HepG2 (cell line): Measurements from ENCODE around the gene SYNGR4. TPM values are rescaled to one million over a fixed set of nuclear protein-coding genes. Genes with fewer than 3 reads are reported as not detected.

ENCODE experiments used
- CREM ChIP-seq, 2 experiments: sonication (generic) in 1 of 2; formaldehyde crosslinking in 1 of 2; IDR thresholded peaks; 2 replicates each; pipeline versions ENCODE4 v1.4.0 to v1.6.1; 2016 to 2020; ENCODE audit warnings: antibody characterized with exemption in 1 of 2, mild to moderate bottlenecking in 1 of 2, missing genetic modification reagents in 1 of 2
- GATA4 ChIP-seq: sonication (generic); IDR thresholded peaks from 2 replicates; pipeline ENCODE4 v1.6.1; 2016; ENCODE audit warnings: antibody characterized with exemption, low read depth, borderline replicate concordance
- GLMP ChIP-seq: sonication (generic); formaldehyde crosslinking; IDR thresholded peaks from 2 replicates; pipeline ENCODE4 v1.9.0; 2021; ENCODE audit warnings: missing genetic modification reagents, mild to moderate bottlenecking, borderline replicate concordance
- MXI1 ChIP-seq: IDR thresholded peaks from 3 replicates; pipeline ENCODE4 v1.6.1; 2012; ENCODE audit warnings: low read depth, low read length, inconsistent platforms, borderline replicate concordance
- MYC ChIP-seq: sonication (generic); formaldehyde crosslinking; IDR thresholded peaks from 2 replicates; pipeline ENCODE4 v1.9.0; 2021; ENCODE audit warnings: missing genetic modification reagents, borderline replicate concordance
- NFE2 ChIP-seq: sonication (generic); formaldehyde crosslinking; IDR thresholded peaks from 2 replicates; pipeline ENCODE4 v1.4.0; 2020; ENCODE audit warnings: missing genetic modification reagents
- NFKBIZ ChIP-seq: IDR thresholded peaks from 2 replicates; pipeline ENCODE4 v1.6.1; 2018; ENCODE audit warnings: missing genetic modification reagents, missing compliant biosample characterization
- RBM22 ChIP-seq: fragments of 200-400 bp; formaldehyde crosslinking; optimal IDR thresholded peaks from 2 replicates; pipeline ENCODE3; 2017; ENCODE audit warnings: mild to moderate bottlenecking, low read length, moderate library complexity
- RXRA ChIP-seq: sonication (generic); formaldehyde crosslinking; IDR thresholded peaks from 2 replicates; pipeline ENCODE4 v1.5.1; 2020; ENCODE audit warnings: missing genetic modification reagents
- RXRB ChIP-seq: IDR thresholded peaks from 2 replicates; pipeline ENCODE4 v1.6.1; 2016; ENCODE audit warnings: borderline replicate concordance, missing genetic modification reagents, missing compliant biosample characterization
- SMAD9 ChIP-seq: sonication (generic); formaldehyde crosslinking; IDR thresholded peaks from 2 replicates; pipeline ENCODE4 v1.5.1; 2020; ENCODE audit warnings: mild to moderate bottlenecking, missing genetic modification reagents
- SMC3 ChIP-seq: IDR thresholded peaks from 2 replicates; pipeline ENCODE4 v1.6.1; 2011; ENCODE audit warnings: low read length, improper control_type of control experiment
- SPEN ChIP-seq: sonication (generic); formaldehyde crosslinking; IDR thresholded peaks from 2 replicates; pipeline ENCODE4 v1.5.1; 2020; ENCODE audit warnings: low read depth, mild to moderate bottlenecking, missing genetic modification reagents
- ZNF121 ChIP-seq: sonication (generic); formaldehyde crosslinking; IDR thresholded peaks from 2 replicates; pipeline ENCODE4 v1.5.0; 2020; ENCODE audit warnings: mild to moderate bottlenecking, missing genetic modification reagents
- ZNF20 ChIP-seq: sonication (generic); formaldehyde crosslinking; IDR thresholded peaks from 2 replicates; pipeline ENCODE4 v1.4.0; 2020; ENCODE audit warnings: mild to moderate bottlenecking, moderate library complexity, missing genetic modification reagents
- ZNF326 ChIP-seq: sonication (generic); formaldehyde crosslinking; IDR thresholded peaks from 2 replicates; pipeline ENCODE4 v1.4.0; 2020; ENCODE audit warnings: missing genetic modification reagents, borderline replicate concordance
- ZNF672 ChIP-seq: sonication (generic); formaldehyde crosslinking; IDR thresholded peaks from 2 replicates; pipeline ENCODE4 v1.8.1; 2022; ENCODE audit warnings: missing genetic modification reagents
- ZNF772 ChIP-seq: sonication (generic); formaldehyde crosslinking; IDR thresholded peaks from 2 replicates; pipeline ENCODE4 v1.5.0; 2020; ENCODE audit warnings: mild to moderate bottlenecking, missing genetic modification reagents
- polyA plus RNA-seq, 8 experiments: library from polyadenylated mRNA; depleted of rRNA in 3 of 8; stranded (reverse) in 7 of 8; unstranded in 1 of 8; fragments of >200 nt; fragmentation: Illumina TruSeq in 4 of 8; extraction: Trizol in 4 of 8; gene quantifications; 2 replicates each; pipeline versions ENCODE4 v1.2.1 to v1.2.3, GENCODE V29; 2011 to 2016; ENCODE audit warnings: low read depth in 4 of 8, missing spikeins in 1 of 8, mixed read lengths in 1 of 8; ENCODE audit not compliant: insufficient read depth in 1 of 8
- total RNA-seq, 5 experiments: library from RNA; depleted of rRNA; stranded (reverse); fragments of >200 nt; fragmentation: Illumina TruSeq; extraction: Trizol; gene quantifications; 2 replicates each; pipeline ENCODE4 v1.2.3, GENCODE V29; 2016; ENCODE audit warnings: low read depth in 1 of 5
- TF ChIP-seq, protein P1 (sequence below): sonication (generic); formaldehyde crosslinking; IDR thresholded peaks from 2 replicates; pipeline ENCODE4 v1.4.0; 2020; ENCODE audit warnings: mild to moderate bottlenecking, missing genetic modification reagents, borderline replicate concordance
- TF ChIP-seq, protein P2 (sequence below): sonication (generic); formaldehyde crosslinking; IDR thresholded peaks from 2 replicates; pipeline ENCODE4 v1.5.0; 2020; ENCODE audit warnings: mild to moderate bottlenecking, missing genetic modification reagents, borderline replicate concordance

Gene SYNGR4
- total and polyA plus RNA-seq, 2 of the 13 experiments (the other 11 are each of a cell fraction or from before 2014, with no cell fraction given) = not detected

GRCh38 chr19:48354332-48354992 lies 9.7 kb upstream of the SYNGR4 start (continued):
- TF ChIP-seq, protein P1, sequence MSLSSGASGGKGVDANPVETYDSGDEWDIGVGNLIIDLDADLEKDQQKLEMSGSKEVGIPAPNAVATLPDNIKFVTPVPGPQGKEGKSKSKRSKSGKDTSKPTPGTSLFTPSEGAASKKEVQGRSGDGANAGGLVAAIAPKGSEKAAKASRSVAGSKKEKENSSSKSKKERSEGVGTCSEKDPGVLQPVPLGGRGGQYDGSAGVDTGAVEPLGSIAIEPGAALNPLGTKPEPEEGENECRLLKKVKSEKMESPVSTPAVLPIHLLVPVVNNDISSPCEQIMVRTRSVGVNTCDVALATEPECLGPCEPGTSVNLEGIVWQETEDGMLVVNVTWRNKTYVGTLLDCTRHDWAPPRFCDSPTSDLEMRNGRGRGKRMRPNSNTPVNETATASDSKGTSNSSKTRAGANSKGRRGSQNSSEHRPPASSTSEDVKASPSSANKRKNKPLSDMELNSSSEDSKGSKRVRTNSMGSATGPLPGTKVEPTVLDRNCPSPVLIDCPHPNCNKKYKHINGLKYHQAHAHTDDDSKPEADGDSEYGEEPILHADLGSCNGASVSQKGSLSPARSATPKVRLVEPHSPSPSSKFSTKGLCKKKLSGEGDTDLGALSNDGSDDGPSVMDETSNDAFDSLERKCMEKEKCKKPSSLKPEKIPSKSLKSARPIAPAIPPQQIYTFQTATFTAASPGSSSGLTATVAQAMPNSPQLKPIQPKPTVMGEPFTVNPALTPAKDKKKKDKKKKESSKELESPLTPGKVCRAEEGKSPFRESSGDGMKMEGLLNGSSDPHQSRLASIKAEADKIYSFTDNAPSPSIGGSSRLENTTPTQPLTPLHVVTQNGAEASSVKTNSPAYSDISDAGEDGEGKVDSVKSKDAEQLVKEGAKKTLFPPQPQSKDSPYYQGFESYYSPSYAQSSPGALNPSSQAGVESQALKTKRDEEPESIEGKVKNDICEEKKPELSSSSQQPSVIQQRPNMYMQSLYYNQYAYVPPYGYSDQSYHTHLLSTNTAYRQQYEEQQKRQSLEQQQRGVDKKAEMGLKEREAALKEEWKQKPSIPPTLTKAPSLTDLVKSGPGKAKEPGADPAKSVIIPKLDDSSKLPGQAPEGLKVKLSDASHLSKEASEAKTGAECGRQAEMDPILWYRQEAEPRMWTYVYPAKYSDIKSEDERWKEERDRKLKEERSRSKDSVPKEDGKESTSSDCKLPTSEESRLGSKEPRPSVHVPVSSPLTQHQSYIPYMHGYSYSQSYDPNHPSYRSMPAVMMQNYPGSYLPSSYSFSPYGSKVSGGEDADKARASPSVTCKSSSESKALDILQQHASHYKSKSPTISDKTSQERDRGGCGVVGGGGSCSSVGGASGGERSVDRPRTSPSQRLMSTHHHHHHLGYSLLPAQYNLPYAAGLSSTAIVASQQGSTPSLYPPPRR (CRISPR knock-in tag) = peak; percentile 95; the same call in 1 of the 2 replicates
- TF ChIP-seq SMC3 = no peak
- TF ChIP-seq, protein P2, sequence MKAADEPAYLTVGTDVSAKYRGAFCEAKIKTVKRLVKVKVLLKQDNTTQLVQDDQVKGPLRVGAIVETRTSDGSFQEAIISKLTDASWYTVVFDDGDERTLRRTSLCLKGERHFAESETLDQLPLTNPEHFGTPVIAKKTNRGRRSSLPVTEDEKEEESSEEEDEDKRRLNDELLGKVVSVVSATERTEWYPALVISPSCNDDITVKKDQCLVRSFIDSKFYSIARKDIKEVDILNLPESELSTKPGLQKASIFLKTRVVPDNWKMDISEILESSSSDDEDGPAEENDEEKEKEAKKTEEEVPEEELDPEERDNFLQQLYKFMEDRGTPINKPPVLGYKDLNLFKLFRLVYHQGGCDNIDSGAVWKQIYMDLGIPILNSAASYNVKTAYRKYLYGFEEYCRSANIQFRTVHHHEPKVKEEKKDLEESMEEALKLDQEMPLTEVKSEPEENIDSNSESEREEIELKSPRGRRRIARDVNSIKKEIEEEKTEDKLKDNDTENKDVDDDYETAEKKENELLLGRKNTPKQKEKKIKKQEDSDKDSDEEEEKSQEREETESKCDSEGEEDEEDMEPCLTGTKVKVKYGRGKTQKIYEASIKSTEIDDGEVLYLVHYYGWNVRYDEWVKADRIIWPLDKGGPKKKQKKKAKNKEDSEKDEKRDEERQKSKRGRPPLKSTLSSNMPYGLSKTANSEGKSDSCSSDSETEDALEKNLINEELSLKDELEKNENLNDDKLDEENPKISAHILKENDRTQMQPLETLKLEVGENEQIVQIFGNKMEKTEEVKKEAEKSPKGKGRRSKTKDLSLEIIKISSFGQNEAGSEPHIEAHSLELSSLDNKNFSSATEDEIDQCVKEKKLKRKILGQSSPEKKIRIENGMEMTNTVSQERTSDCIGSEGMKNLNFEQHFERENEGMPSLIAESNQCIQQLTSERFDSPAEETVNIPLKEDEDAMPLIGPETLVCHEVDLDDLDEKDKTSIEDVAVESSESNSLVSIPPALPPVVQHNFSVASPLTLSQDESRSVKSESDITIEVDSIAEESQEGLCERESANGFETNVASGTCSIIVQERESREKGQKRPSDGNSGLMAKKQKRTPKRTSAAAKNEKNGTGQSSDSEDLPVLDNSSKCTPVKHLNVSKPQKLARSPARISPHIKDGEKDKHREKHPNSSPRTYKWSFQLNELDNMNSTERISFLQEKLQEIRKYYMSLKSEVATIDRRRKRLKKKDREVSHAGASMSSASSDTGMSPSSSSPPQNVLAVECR (CRISPR knock-in tag) = peak; percentile 71; the same call in 1 of the 2 replicates
- TF ChIP-seq ZNF772 (CRISPR knock-in tag) = no peak
- 0 out of 2 replicates have a peak, but pooled peaks have one; percentile 56 for TF ChIP-seq NFKBIZ (CRISPR knock-in tag)
- no peak for TF ChIP-seq SMAD9 (CRISPR knock-in tag)
- peak; percentile 88 for TF ChIP-seq RXRB (CRISPR knock-in tag)
- peak; percentile 33; the same call in 1 of the 3 replicates for TF ChIP-seq MXI1
- TF ChIP-seq RXRA (CRISPR knock-in tag) = peak; percentile 82
- peak; percentile 73 for TF ChIP-seq GATA4
- TF ChIP-seq CREM (IDR thresholded peaks at IDR 0.05) = peak; percentile 88
- no peak for TF ChIP-seq CREM (CRISPR knock-in tag; IDR thresholded peaks at IDR 0.05)
- no peak for TF ChIP-seq SPEN (CRISPR knock-in tag)
- no peak for TF ChIP-seq GLMP (CRISPR knock-in tag)
- no peak for TF ChIP-seq MYC (CRISPR knock-in tag)
- peak; percentile 98 for TF ChIP-seq NFE2 (CRISPR knock-in tag)
- peak; percentile 25; the same call in 1 of the 2 replicates for TF ChIP-seq ZNF121
- no peak for TF ChIP-seq ZNF672 (CRISPR knock-in tag)
- TF ChIP-seq ZNF326 (CRISPR knock-in tag) = no peak
- TF ChIP-seq ZNF20 = no peak
- TF ChIP-seq RBM22 = no peak
